Spleen (tissue), 11 donors: Measurements from ENCODE around the gene AMPH. TPM values are rescaled to one million over a fixed set of nuclear protein-coding genes. Genes with fewer than 3 reads are reported as not detected.

Experiments used
- DNase-seq: peaks from one replicate; pipeline ENCODE4 v3.0.0-alpha.2; 2020
- H3K27ac ChIP-seq, 8 donors: fragments of 200-600 bp; sonication (generic) in 7 of 8; 1 replicate in 4 of 8; 2 replicates in 4 of 8; pipeline versions ENCODE4 v1.5.0 to v1.8.0; 2016 to 2021; ENCODE audit warnings: inconsistent platforms in 4 of 8, mild to moderate bottlenecking in 4 of 8, moderate library complexity in 1 of 8
- H3K27me3 ChIP-seq, 7 donors: fragments of 200-600 bp; sonication (generic) in 6 of 7; replicated peaks in 1 of 7; 1 replicate in 4 of 7; 2 replicates in 3 of 7; pipeline versions ENCODE4 v1.5.0 to v1.8.0; 2016 to 2021; ENCODE audit warnings: inconsistent platforms in 3 of 7, mild to moderate bottlenecking in 1 of 7
- H3K36me3 ChIP-seq, 6 donors: fragments of 200-600 bp; sonication (generic) in 5 of 6; 1 replicate in 4 of 6; 2 replicates in 2 of 6; pipeline versions ENCODE4 v1.5.0 to v1.8.0; 2016 to 2021; ENCODE audit warnings: inconsistent platforms in 2 of 6
- H3K4me1 ChIP-seq, 6 donors: fragments of 200-600 bp; sonication (generic) in 5 of 6; 1 replicate in 3 of 6; 2 replicates in 3 of 6; pipeline versions ENCODE4 v1.5.0 to v1.8.0; 2016 to 2021; ENCODE audit warnings: inconsistent platforms in 3 of 6
- H3K4me3 ChIP-seq, 8 donors: fragments of 200-600 bp; sonication (generic) in 7 of 8; 1 replicate in 4 of 8; 2 replicates in 4 of 8; pipeline versions ENCODE4 v1.5.0 to v1.8.0; 2016 to 2021; ENCODE audit warnings: inconsistent platforms in 4 of 8, mild to moderate bottlenecking in 4 of 8, moderate library complexity in 2 of 8
- H3K9me3 ChIP-seq, 8 donors: fragments of 200-600 bp; sonication (generic) in 7 of 8; 1 replicate in 4 of 8; 2 replicates in 4 of 8; pipeline versions ENCODE4 v1.5.0 to v1.8.0; 2016 to 2021; ENCODE audit warnings: inconsistent platforms in 4 of 8
- CTCF ChIP-seq, 11 experiments: fragments of 200-600 bp in 7 of 11; fragments of 450-650 bp in 4 of 11; sonication (generic) in 4 of 11; IDR thresholded peaks in 8 of 11; conservative IDR thresholded peaks in 3 of 11; 1 replicate in 7 of 11; 2 replicates in 4 of 11; pipeline versions ENCODE4 v1.4.0 to v1.8.0; 2016 to 2021; ENCODE audit warnings: antibody characterized with exemption in 11 of 11, inconsistent platforms in 4 of 11, mild to moderate bottlenecking in 1 of 11
- POLR2A ChIP-seq, 3 donors: fragments of 450-650 bp; IDR thresholded peaks; one replicate each; pipeline ENCODE4 v1.5.1; 2017; ENCODE audit warnings: antibody characterized with exemption in 3 of 3, mild to moderate bottlenecking in 1 of 3
- POLR2AphosphoS5 ChIP-seq, 3 donors: sonication (generic); formaldehyde crosslinking; IDR thresholded peaks; one replicate each; pipeline ENCODE4 v1.5.1; 2017; ENCODE audit warnings: antibody characterized with exemption in 3 of 3
- WGBS, 5 donors: extraction: QIAGEN DNeasy Blood & Tissue Kit in 3 of 5; methylation state at CpG; one replicate each; pipeline versions ENCODE4 v1.1.5 to v1.1.7; 2013 to 2018; 5-methylcytosine and 5-hydroxymethylcytosine counted together
- intact Hi-C: fragments of 100-400 bp; cut with DNase I; formaldehyde crosslinking; loops from one replicate; pipeline ENCODE4 v1.15.0; 2023; ENCODE audit warnings: low total_unique reads
- polyA plus RNA-seq, 3 donors: library from polyadenylated mRNA; stranded (reverse); fragments of 200-250 nt; gene quantifications; one replicate each; pipeline ENCODE4 v1.2.1, GENCODE V29; 2013
- total RNA-seq, 7 donors: library from RNA; depleted of rRNA in 3 of 7; stranded (reverse); fragments of >200 nt in 3 of 7; fragmentation: NEBNext Ultra II Directional in 4 of 7; extraction: Animal tissue kit (Norgen Biotek cat#: 25700) in 4 of 7; gene quantifications; one replicate each; pipeline versions ENCODE4 v1.1.0 to v1.2.1, GENCODE V29; 2016 to 2021
- donor health status: healthy with polysubstance abuse.
- donor health status: DM: no; HTN: no; CAD: no; lungs with moderate emphysema.
- donor health status: DM: no; HTN: no; CAD: no.
- donor health status: Bipolar disorder and iron deficiency.
- donor health status: healthy.
- donor health status: DM: no; HTN: no; CAD: no.
- donor health status: DM: yes; HTN: yes; CAD: no.

AMPH gene
- total and polyA plus RNA-seq, 10 donors: 0.09 to 10.3 (median 1.1) TPM

DNA sequence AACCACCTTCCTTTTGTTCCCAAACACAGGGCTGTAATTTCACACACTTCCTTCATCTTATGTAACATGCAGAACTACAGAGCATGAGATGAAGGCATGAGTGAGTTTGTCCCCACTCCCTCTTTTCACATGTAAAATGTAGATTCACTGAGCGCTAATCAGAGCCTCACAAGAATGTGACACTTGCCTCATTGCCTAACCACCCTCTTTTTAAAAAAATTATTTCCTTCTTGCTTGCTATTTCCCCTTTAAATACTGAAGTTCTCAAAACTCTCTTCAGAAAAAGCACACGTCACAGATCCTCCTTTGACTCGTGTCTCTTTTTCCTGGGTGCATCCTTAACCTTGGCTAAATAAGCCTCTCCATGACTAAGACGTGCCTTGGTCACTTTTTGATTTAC is 236.5 kb downstream of the AMPH start:
- WGBS, 5 donors: 21 to 36% (median 29%) methylated on average over 4 of the region's 4 CpGs
- intact Hi-C loops: loop anchor here (10.0 kb wide), 2 partner anchors 270 to 1120 kb away; no protein-coding TSS in a partner anchor
- Histone ChIP-seq H3K4me3 (no peak overlapping the region), H3K9me3 (peaks cover 0 to 4% (median 0%) of the 10 kb centered on the region in 8 donors), H3K27me3 (no peaks in the 10 kb centered on the region), H3K27ac (peak overlapping the region in 4 of 8 donors; percentile 8 to 70 (median 25)), H3K4me1 (peaks cover 0 to 30% (median 12%) of the 10 kb centered on the region in 6 donors), H3K36me3 (no peaks in the 10 kb centered on the region)
- TF ChIP-seq CTCF (IDR thresholded peaks at IDR 0.05 in 8 of 11, conservative IDR thresholded peaks at IDR 0.05 in 3 of 11): no peak
- TF ChIP-seq POLR2A (IDR thresholded peaks at IDR 0.05): no peak
- no peak for TF ChIP-seq POLR2AphosphoS5 (IDR thresholded peaks at IDR 0.05)
- DNase-seq: no peak

DNA sequence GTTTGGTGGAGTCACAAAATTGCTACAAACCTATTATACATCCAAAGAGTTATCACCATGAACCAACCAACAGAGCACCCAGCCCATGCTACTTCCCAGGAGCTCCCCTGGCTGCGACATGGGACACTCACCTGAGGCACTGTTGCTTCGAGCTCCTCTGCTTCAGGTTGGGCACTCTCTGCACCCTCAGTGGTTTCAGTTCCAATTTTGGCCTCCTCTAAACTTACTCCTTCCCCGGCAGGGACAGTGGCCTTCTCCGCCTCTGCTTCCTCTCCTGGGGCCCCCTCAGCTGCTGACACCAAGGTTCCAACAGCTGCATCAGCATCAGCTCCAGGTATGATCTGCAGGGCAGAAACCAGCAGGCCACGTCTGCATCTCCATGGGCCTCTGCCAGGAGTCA is 237.3 kb downstream of the AMPH start:
- 49 to 61% (median 54%) methylated on average over 5 of the region's 5 CpGs for WGBS, 5 donors

GRCh38 chr7:38391751-38392150 is 239.4 kb downstream of the AMPH start:
- TF ChIP-seq POLR2AphosphoS5 (IDR thresholded peaks at IDR 0.05) (peak in 2 of 3 donors; percentile 24 to 27), CTCF (IDR thresholded peaks at IDR 0.05 in 8 of 11, conservative IDR thresholded peaks at IDR 0.05 in 3 of 11) (no peak), POLR2A (IDR thresholded peaks at IDR 0.05) (no peak)
- WGBS, 5 donors: 84 to 97% (median 92%) methylated on average over 11 to 13 of the region's 13 CpGs

More for the DNA sequence above, 237.3 kb downstream of the AMPH start:
- no peaks in the 10 kb centered on the region for H3K27me3 ChIP-seq
- no peak for TF ChIP-seq POLR2A (IDR thresholded peaks at IDR 0.05)
- TF ChIP-seq POLR2AphosphoS5 (IDR thresholded peaks at IDR 0.05): peak in 1 of 3 donors; percentile 41
- no peak for TF ChIP-seq CTCF (IDR thresholded peaks at IDR 0.05 in 8 of 11, conservative IDR thresholded peaks at IDR 0.05 in 3 of 11)
- peaks cover 0 to 4% (median 0%) of the 10 kb centered on the region in 8 donors for H3K9me3 ChIP-seq
- intact Hi-C loops: loop anchor here (10.0 kb wide), 2 partner anchors 271 to 1121 kb away; no protein-coding TSS in a partner anchor
- H3K4me1 ChIP-seq: peaks cover 0 to 28% (median 12%) of the 10 kb centered on the region in 6 donors
- H3K36me3 ChIP-seq: no peaks in the 10 kb centered on the region
- peak overlapping the region in 1 of 8 donors; percentile 70 for H3K27ac ChIP-seq
- no peak overlapping the region for H3K4me3 ChIP-seq
- DNase-seq: no peak

DNA sequence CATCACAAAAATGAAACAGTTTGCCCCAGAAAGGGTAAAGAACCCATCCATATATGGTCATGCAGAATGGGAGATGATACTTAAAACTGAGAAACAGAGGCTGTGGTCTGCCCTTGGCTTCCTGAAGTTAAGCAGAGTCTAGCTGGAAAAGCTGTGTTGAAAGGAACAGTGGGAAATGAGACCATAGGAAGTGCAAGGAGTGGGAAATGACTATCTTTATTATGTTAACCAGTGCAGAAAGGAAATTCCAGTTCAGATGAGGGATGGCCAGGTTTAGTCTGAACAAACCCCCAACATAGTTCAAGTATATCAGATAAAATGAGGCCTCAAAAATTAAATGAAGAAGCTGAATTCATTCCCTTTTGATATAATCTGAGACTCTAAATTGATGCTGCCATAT is 245.5 kb downstream of the AMPH start:
- no peak for DNase-seq
- TF ChIP-seq POLR2AphosphoS5 (IDR thresholded peaks at IDR 0.05) (no peak), CTCF (IDR thresholded peaks at IDR 0.05 in 8 of 11, conservative IDR thresholded peaks at IDR 0.05 in 3 of 11) (no peak), POLR2A (IDR thresholded peaks at IDR 0.05) (no peak)
- H3K27ac ChIP-seq: no peak overlapping the region
- H3K27me3 ChIP-seq: no peaks in the 10 kb centered on the region
- peaks cover 0 to 8% (median 0%) of the 10 kb centered on the region in 6 donors for H3K36me3 ChIP-seq
- H3K4me3 ChIP-seq: no peak overlapping the region
- peaks cover 0 to 9% (median 0%) of the 10 kb centered on the region in 8 donors for H3K9me3 ChIP-seq
- peaks cover 0 to 4% (median 0%) of the 10 kb centered on the region in 6 donors for H3K4me1 ChIP-seq
- intact Hi-C loops: no loop called here

More at GRCh38 chr7:38391751-38392150, 239.4 kb downstream of the AMPH start:
- intact Hi-C loops: loop anchor here (10.0 kb wide), 2 partner anchors 273 to 1123 kb away; no protein-coding TSS in a partner anchor
- Histone ChIP-seq H3K27me3 (no peaks in the 10 kb centered on the region), H3K27ac (no peak overlapping the region), H3K9me3 (peaks cover 0 to 7% (median 0%) of the 10 kb centered on the region in 8 donors), H3K4me1 (peaks cover 0 to 23% (median 12%) of the 10 kb centered on the region in 6 donors), H3K36me3 (no peaks in the 10 kb centered on the region), H3K4me3 (no peak overlapping the region)
- no peak for DNase-seq
